Measurements from ENCODE around the gene FTO.

GRCh38 chr16:53840456-53840855 lies 136.5 kb downstream of the FTO start:
- TF ChIP-seq TAF1 (IDR thresholded peaks at IDR 0.05; ENCODE audit: low read depth): no peak
- TF ChIP-seq CTCF (IDR thresholded peaks at IDR 0.05; ENCODE audit: poor library complexity, severe bottlenecking): no peak
- no peak for TF ChIP-seq REST (IDR thresholded peaks at IDR 0.05; ENCODE audit: borderline replicate concordance)
- no peak for TF ChIP-seq POLR2AphosphoS5 (IDR thresholded peaks at IDR 0.05)
- TF ChIP-seq SMC3 (conservative IDR thresholded peaks at IDR 0.05; ENCODE audit: poor library complexity): no peak
- TF ChIP-seq EZH2 (IDR thresholded peaks at IDR 0.05; ENCODE audit: borderline replicate concordance, insufficient read depth, low read length, poor library complexity, severe bottlenecking): no peak
- TF ChIP-seq EP300 (conservative IDR thresholded peaks at IDR 0.05; ENCODE audit: poor library complexity, severe bottlenecking): no peak

All from neural cell (in vitro differentiated cells).